Fibroblast of lung (primary cell): ENCODE results near the gene IGFL2.

Source experiments
- CTCF ChIP-seq, 2 donors: IDR thresholded peaks in 1 of 2; conservative IDR thresholded peaks in 1 of 2; 1 replicate in 1 of 2; 2 replicates in 1 of 2; pipeline ENCODE4 v1.5.1; 2011 to 2012; ENCODE audit warnings: low read length in 2 of 2, control low read depth in 1 of 2, inconsistent platforms in 1 of 2, low read depth in 1 of 2, mild to moderate bottlenecking in 1 of 2
- EZH2 ChIP-seq: IDR thresholded peaks from 2 replicates; pipeline ENCODE4 v1.5.1; 2012; ENCODE audit warnings: low read length, control low read depth, mild to moderate bottlenecking; ENCODE audit errors: missing control alignments

- TF ChIP-seq CTCF (conservative IDR thresholded peaks at IDR 0.05 in 1 of 2, IDR thresholded peaks at IDR 0.05 in 1 of 2; ENCODE audit: low read depth in 1 of 2, low read length in 2 of 2) (no peak), EZH2 (no peak)
Measured at GRCh38 chr19:46116121-46116520, 31.9 kb upstream of the IGFL2 start.
